ELR (cell line): Measurements from ENCODE around the gene F2R.
"Not testable (repeated sequence)": the region's sequence is repeated elsewhere in the genome, so short reads cannot be mapped to it uniquely, and the experiment has no call there.

Experiments
- DNase-seq: peaks from one replicate; pipeline ENCODE4 v3.0.0-alpha.2; 2015; ENCODE audit warnings: low read depth

Gene F2R

GRCh38 chr5:76715736-76716455 lies at the start of gene F2R:
Gene F2R, plus strand, starts transcription at chr5:76716126. Its CDS starts 182 bp downstream, at chr5:76716308.
- peak; percentile 84 for DNase-seq

DNA sequence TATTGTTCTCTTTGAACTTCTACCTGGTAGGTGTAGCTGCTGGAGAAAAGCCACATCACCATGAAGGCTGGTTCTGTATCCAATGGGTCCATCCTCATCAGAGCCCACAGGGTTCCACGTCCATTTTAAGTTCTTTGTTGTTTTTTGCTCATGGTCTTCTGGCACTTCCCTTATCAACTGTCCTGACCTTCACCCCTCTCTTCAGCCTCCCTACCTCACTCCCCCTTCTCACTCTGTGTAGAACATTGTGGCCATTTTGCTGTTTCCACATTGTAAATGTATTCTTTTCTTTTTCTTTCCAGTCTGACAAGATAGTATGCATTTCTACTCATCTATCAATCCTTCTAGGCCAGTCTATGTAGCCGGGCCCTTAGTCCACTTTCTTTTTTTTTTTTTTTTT lies 48.4 kb upstream of the F2R start:
- no peak for DNase-seq

GRCh38 chr5:76669245-76669644 lies 46.7 kb upstream of the F2R start:
- DNase-seq: no peak

DNA sequence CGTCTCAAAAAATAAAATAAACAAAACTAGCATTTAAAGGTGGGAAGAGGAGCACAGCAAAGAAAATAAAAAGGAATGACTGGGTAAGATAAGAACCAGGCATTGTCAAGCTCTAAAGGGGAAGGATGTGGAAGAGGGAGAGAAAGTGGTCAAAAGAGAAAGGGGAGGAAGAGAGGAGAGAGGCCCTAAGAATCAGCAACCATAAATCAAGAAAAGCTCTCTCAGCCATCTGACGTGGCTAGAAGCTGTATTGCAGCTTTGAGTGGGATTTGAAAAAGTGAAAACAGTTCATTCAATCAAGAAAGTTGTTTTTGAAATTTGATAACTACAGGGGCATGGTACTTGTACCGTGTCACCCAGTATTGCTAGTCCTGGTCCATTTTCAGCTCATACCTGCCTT lies 45.4 kb upstream of the F2R start:
- DNase-seq: no peak

DNA sequence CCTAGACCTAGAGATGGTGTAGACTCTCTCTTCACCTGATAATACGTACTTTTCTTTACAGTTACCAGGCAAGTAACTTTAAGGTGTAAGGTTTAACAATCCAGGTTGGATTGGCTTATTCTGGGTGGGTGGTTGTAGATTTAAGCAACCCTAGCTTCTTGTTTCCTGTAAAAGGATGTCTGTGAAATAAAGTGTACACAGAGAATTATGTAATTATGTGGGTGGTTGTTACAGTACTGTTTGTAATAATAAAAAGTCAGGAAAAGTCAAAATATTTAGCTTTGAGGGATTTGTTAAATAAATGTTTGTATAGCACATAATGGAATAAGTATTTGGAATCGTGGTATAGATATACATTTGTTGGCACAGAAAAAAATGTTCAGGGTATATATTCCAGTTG lies 43.7 kb upstream of the F2R start:
- no peak for DNase-seq

DNA sequence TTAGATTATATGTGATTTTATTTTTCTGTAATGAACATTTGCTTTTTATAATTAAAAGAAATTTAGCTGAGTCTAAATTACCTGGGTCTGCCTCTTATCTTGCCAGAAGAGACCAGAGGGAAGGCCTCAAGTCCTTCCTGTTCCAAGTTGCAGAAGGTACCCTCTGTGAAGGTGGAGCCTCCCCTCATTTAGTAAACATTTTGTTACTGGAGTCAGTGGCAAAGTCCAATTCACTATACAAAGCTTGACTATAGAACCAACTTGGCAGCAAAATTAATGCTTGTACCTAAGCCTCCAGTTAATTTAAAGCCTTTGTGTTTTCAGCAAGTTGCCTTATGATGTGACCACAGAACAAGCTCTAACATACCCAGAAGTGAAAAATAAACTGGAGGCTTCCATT lies 42.8 kb upstream of the F2R start:
- no peak for DNase-seq

DNA sequence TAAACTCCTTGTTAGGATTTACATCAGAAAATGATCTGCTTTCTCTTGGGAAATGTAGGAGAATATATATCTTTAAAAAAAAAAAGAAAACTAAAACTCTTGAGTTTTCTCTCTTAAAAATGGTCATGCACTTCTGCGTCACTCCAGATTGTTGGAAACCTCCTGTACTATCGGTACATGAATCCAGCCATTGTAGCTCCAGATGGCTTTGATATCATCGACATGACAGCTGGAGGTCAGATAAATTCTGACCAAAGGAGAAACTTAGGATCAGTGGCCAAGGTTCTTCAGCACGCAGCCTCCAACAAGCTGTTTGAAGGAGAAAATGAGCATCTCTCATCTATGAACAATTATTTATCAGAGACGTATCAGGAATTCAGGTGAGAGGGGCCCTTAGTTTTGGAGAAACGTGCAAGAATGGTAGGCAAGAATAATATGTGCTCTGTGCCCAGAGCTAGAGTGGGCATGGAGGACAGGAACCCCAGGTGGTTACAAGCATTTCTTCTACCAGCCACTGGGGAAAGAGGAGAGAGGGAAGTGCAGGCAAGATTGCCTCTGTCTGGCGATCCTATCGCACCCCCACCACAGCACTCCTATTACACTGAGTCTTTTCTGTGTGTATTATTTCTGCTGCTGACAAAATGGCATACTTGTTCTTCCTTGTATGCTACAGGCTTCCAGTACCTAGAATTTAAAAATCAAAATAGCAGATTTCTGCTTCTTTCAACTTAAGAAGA lies 41.4 kb upstream of the F2R start:
- no peak for DNase-seq

GRCh38 chr5:76675364-76675763 lies 40.6 kb upstream of the F2R start:
- DNase-seq: no peak

DNA sequence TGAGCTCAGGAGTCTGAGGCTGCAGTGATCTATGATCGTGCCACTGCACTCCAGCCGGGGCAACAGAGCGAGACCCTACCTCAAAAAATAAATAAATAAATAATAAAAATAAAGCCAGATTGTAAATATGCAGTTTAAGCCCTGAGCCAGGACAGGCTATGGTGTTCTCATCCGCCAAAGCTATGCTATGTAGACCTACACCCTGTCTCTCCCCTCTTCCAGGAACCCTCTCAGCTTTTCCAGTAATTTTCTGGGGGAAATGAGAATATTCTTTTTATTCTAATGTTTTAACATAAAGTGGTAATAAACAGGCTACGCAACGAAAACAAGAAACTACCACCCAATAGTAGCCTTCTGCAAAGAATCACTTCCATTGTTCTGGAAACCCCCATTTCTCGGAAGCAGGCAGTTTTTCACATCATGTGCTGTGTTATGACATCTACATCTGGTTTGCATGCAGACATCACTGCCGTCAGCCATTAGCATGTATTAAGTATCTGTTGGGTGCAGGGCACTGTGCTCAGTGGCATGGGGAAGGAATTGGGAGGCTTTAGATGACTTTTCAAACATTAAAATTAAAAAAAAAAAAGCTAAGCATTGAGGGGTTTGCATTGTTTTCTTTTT lies 38.0 kb upstream of the F2R start:
- DNase-seq: no peak

DNA sequence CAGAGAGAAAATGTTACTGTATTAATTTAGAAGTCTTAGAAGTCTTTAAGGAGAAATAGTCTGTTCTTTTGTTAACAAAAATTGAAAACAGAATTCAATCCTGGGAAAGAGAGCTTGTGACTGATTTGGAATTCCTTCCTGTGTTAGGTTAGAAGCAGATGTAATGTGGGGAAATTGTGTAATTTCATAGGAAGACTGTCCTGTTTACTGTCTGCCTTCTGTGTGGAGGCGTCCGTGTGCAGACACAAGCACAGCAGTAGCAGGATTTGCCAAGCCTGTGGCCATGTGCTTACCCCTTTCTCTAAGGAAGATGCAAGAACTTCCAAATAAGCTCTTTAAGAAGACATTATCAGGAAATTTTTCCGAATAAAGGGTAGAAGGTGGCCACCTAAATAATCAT lies 36.7 kb upstream of the F2R start:
- DNase-seq: no peak

DNA sequence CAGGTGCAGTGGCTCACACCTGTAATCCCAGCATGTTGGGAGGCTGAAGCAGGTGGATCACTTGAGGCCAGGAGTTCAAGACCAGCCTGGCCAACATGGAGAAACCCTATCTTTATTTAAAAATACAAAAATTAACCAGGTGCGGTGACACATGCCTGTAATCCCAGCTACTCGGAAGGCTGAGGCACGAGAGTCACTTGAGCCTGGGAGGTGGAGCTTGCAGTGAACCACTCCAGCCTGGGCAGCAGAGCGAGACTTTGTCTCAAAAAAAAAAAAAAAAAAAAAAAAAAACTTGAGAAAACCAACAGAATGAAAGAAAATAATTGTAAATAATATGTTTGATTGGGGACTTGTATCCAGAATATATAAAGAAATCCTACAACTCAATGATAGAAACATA lies 35.1 kb upstream of the F2R start:
- DNase-seq: not testable (repeated sequence)

DNA sequence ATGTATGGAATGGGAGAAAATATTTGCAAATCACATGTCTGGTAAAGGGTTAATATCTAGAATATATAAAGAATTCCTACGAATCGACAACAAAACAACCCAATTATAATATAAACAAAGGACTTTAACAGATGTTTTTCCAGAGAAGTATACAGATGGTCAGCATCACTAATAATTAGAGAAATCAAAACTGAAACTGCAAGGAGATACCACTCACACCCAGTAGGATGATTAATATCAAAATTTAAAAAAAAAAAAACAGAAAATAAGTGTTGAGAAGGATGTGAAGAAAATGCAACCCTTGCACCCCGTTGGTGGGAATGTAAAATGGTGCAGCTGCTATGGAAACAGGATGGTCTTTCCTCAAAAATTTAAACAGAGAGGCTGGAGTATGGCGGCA lies 34.6 kb upstream of the F2R start:
- DNase-seq: no peak

DNA sequence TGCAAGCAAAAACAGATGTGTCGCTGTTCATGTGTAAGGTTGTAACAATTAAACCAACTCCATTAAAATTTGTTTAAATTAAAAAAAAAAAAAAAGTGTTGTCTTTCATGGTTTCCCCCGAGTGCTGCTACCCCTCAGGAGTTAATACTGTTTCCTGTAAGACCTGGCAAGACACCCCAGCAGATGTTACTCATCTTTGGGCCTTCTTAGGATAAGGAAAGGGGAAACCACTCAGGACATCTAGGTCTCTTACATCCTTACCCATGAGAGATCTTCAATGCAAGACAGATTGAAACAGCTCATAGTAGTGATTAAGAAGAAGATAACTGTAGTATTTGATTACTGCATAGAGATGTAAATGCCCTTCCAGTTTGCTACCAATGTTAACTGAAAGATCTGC lies 33.5 kb upstream of the F2R start:
- DNase-seq: no peak

- DNase-seq: no peak
Measured at GRCh38 chr5:76683816-76684731, 31.9 kb upstream of the F2R start.

DNA sequence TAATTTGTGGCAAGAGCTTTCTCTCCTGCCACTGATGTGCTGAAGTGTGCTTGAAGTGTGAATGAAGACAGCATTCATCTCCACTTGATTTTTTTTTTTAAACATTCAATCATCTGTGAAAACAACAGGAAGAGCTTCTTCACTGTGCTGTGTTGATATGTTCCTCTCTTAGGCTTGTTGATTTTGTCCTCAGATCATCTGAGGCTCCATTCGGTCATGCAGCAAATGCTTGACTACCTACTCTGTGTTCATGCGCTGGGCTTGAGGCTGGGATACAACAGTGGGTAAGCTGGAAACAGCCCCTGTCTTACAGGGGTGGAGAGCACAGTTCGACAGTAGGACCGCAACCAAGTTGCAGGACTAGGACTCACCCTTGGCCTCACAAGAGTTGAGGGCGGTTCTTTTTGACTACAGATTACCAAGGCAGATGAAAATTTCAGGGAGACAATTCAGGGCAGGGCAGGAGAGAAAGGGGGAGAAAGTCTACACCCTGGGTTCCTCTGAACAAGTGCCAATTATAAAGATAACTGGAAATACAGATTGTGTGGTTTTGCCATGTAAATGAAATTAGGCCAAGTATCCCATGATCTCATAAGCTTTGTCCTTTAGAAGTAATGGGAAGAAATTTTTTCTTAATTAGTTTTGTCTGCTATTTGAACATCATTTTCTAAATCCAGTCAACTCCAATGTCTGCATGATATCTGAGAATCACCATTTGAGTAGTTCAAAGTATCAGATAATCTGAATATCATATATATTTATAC lies 31.0 kb upstream of the F2R start:
- DNase-seq: no peak

DNA sequence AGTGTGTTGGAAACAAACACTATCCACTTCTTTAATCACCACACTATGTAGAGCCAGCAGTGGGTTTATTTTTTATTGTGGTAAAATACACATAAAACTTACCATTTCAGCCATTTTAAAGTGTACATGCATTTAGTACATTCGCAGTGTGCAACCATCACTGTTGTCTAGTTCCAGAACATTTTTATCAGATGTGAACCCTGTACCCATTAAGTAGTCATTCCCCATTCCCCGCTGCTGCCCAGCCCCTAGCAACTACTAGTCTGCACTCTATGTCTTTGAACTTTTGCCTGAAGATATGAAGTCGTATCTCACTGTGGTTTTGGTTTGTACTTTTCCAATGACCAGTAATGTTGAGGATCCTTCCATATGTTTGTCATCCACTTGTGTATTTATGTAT lies 30.2 kb upstream of the F2R start:
- no peak for DNase-seq

GRCh38 chr5:76688212-76688611 lies 27.7 kb upstream of the F2R start:
- peak; percentile 36 for DNase-seq

- DNase-seq: peak; percentile 68
Measured at GRCh38 chr5:76688836-76689235, 27.1 kb upstream of the F2R start.

DNA sequence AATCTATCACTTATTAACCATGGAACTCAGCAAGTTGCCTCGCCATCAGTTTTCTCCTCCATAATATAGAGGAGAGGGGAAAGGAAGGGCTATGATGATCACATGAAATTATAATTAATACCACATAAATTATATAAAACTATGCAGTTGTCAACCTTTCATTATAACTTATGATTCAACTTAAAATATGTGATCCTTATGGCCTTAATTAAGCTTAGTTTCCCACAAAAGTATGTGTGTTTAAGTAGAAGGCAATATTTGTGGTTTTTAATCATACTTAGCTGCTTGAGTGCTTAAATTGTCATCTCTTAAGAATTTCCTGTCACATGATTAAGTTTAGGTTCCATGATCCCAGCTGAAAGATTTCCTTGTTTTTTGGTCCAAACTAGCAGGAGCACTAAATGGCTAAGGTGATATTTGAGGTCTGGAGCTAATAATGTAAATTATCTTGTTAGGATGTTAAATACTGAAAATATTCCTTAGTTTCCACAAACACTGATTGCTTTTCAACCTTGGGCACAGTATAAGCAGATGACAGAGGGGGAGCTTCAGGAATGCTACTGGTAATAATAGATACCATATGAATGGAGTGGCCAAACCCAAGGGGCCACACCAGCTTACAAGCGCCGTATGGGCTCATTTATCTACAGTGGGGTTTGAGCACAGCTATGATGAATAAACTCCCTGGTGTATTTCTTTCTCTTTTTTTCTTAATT lies 26.4 kb upstream of the F2R start:
- peak; percentile 96 for DNase-seq

DNA sequence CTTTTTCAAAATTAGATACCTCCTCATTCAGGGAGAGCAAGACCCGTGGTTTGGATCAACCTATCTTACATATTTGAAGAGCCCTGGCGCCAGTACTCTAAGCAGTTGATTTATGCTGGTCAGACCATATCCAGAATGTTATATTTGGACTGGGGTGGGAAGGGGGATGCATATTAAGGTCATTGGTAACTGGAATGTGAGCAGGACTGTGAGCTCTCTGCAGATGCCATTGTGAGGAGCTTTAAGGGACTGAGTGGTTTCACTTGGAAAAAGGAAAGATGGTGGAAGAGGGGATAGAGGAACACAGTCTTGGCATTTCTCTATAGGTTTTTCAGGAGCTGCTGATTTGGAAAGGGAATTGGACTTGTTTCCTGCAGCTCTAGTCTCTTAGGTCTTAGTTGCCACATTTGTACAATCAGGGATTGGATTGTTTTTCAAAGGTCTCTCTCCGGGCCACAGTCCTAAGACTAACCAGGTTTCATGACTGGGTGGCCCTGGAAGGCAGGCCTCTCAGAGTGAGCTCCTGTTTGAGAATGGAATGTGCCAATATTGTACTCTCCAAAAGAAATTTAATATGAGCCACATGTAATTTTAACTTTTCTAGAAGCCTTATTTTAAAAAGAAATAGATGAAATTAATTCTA lies 25.8 kb upstream of the F2R start:
- DNase-seq: peak; percentile 26
